ENCODE results near the gene APOD. TPM values are rescaled to one million over a fixed set of nuclear protein-coding genes. Genes with fewer than 3 reads are reported as not detected.
"Not testable (repeated sequence)": the region's sequence is repeated elsewhere in the genome, so short reads cannot be mapped to it uniquely, and the experiment has no call there.

The APOD gene
- total RNA-seq, 1 experiment from 2014 or later: 0.48 TPM

DNA sequence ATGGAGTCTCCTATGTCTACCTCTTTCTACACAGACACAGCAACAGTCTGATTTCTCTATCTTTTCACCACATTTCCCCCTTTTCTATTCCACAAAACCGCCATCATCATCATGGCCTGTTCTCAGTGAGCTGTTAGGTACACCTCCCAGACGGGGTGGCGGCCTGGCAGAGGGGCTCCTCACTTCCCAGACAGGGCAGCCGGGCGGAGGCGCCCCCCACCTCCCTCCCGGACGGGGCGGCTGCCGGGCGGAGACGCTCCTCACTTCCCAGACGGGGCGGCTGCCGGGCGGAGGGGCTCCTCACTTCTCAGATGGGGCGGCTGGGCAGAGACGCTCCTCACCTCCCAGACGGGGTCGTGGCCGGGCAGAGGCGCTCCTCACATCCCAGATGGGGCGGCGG, 15.8 kb upstream of the APOD start:
- H3K9me3 ChIP-seq (ENCODE audit: insufficient read depth, low read depth); intact Hi-C loops (cut with micrococcal nuclease; ENCODE audit: unreplicated experiment); H3K36me3 ChIP-seq (ENCODE audit: low read depth); CTCF ChIA-PET; H2AFZ ChIP-seq; POLR2A ChIA-PET (ENCODE audit: unreplicated experiment); BruUV-seq (replicated peaks); H3K79me2 ChIP-seq (ENCODE audit: low read depth); DNase-seq; H3K4me3 ChIP-seq; H3K4me1 ChIP-seq (replicated peaks; ENCODE audit: insufficient read depth); H3K27ac ChIP-seq; H3K9me2 ChIP-seq (ENCODE audit: insufficient read depth); H3K4me2 ChIP-seq; H3F3A ChIP-seq (ENCODE audit: insufficient read depth, low read depth); H4K20me1 ChIP-seq (ENCODE audit: insufficient read depth): not testable (repeated sequence)
- peaks cover 10% of the 10 kb centered on the region; the same call in 1 of the 2 replicates for H3K27me3 ChIP-seq (ENCODE audit: insufficient read depth, low read depth)

GRCh38 chr3:195597848-195598247, 14.1 kb upstream of the APOD start:
- POLR2A ChIA-PET (ENCODE audit: unreplicated experiment): no interaction called here
- Histone ChIP-seq H3K27me3 (ENCODE audit: insufficient read depth, low read depth) (peaks cover 10% of the 10 kb centered on the region; the same call in 1 of the 2 replicates), H3K27ac (no peak overlapping the region), H3K9me3 (ENCODE audit: insufficient read depth, low read depth) (no peaks in the 10 kb centered on the region), H3K36me3 (ENCODE audit: low read depth) (no peaks in the 10 kb centered on the region), H3K9me2 (ENCODE audit: insufficient read depth) (no peaks in the 10 kb centered on the region), H3K79me2 (ENCODE audit: low read depth) (no peaks in the 10 kb centered on the region), H2AFZ (no peak overlapping the region), H3F3A (ENCODE audit: insufficient read depth, low read depth) (no peaks in the 10 kb centered on the region), H3K4me2 (no peak overlapping the region), H3K4me1 (replicated peaks; ENCODE audit: insufficient read depth) (no peaks in the 10 kb centered on the region), H4K20me1 (ENCODE audit: insufficient read depth) (no peaks in the 10 kb centered on the region), H3K4me3 (no peak overlapping the region)
- intact Hi-C loops (cut with micrococcal nuclease; ENCODE audit: unreplicated experiment): no loop called here
- BruUV-seq (replicated peaks): no TSS peak
- TF ChIP-seq CTCF (conservative IDR thresholded peaks at IDR 0.05) (no peak), EZH2 (IDR thresholded peaks at IDR 0.05; ENCODE audit: low read depth) (no peak)
- CTCF ChIA-PET: no interaction called here
- no peak for DNase-seq

DNA sequence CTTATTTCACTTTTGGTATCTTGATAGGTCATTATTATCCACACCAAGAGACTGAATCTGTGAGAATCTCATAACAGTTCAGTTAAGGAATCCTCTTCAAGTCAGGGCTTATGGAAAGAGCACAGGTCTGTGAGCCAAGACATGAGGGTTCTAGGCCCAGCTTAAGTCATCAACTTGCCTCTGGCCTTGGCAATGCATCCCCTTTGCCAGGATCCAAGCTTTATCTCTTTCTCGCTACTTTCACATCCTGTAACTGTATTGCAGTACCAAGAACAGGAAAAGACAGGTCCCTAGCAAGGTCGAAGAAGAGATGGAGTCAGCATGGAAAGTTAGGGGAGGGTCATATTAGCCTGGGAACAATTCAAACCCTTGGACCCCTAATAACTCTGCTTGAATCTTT, 13.5 kb upstream of the APOD start:
- BruUV-seq (replicated peaks): no TSS peak
- Histone ChIP-seq H2AFZ (no peak overlapping the region), H3K4me3 (no peak overlapping the region), H4K20me1 (ENCODE audit: insufficient read depth) (no peaks in the 10 kb centered on the region), H3K4me1 (replicated peaks; ENCODE audit: insufficient read depth) (no peaks in the 10 kb centered on the region), H3K27me3 (ENCODE audit: insufficient read depth, low read depth) (peaks cover 10% of the 10 kb centered on the region; the same call in 1 of the 2 replicates), H3K27ac (no peak overlapping the region), H3K4me2 (no peak overlapping the region), H3K9me3 (ENCODE audit: insufficient read depth, low read depth) (peaks cover 4% of the 10 kb centered on the region; the same call in 1 of the 2 replicates), H3F3A (ENCODE audit: insufficient read depth, low read depth) (no peaks in the 10 kb centered on the region), H3K9me2 (ENCODE audit: insufficient read depth) (no peaks in the 10 kb centered on the region), H3K36me3 (ENCODE audit: low read depth) (no peaks in the 10 kb centered on the region), H3K79me2 (ENCODE audit: low read depth) (no peaks in the 10 kb centered on the region)
- POLR2A ChIA-PET (ENCODE audit: unreplicated experiment): no interaction called here
- no peak for DNase-seq
- CTCF ChIA-PET: no interaction called here
- intact Hi-C loops (cut with micrococcal nuclease; ENCODE audit: unreplicated experiment): no loop called here
- TF ChIP-seq EZH2 (IDR thresholded peaks at IDR 0.05; ENCODE audit: low read depth) (no peak), CTCF (conservative IDR thresholded peaks at IDR 0.05) (no peak)

- ChIA-PET CTCF (no interaction called here), POLR2A (ENCODE audit: unreplicated experiment) (no interaction called here)
- Histone ChIP-seq H3F3A (ENCODE audit: insufficient read depth, low read depth) (no peaks in the 10 kb centered on the region), H3K4me3 (no peak overlapping the region), H3K79me2 (ENCODE audit: low read depth) (no peaks in the 10 kb centered on the region), H4K20me1 (ENCODE audit: insufficient read depth) (no peaks in the 10 kb centered on the region), H3K27me3 (ENCODE audit: insufficient read depth, low read depth) (peaks cover 10% of the 10 kb centered on the region; the same call in 1 of the 2 replicates), H3K9me2 (ENCODE audit: insufficient read depth) (no peaks in the 10 kb centered on the region), H2AFZ (no peak overlapping the region), H3K4me1 (replicated peaks; ENCODE audit: insufficient read depth) (no peaks in the 10 kb centered on the region), H3K9me3 (ENCODE audit: insufficient read depth, low read depth) (peaks cover 4% of the 10 kb centered on the region; the same call in 1 of the 2 replicates), H3K36me3 (ENCODE audit: low read depth) (no peaks in the 10 kb centered on the region), H3K27ac (no peak overlapping the region), H3K4me2 (no peak overlapping the region)
- no TSS peak for BruUV-seq (replicated peaks)
- intact Hi-C loops (cut with micrococcal nuclease; ENCODE audit: unreplicated experiment): no loop called here
- TF ChIP-seq CTCF (conservative IDR thresholded peaks at IDR 0.05): no peak
- no peak for TF ChIP-seq EZH2 (IDR thresholded peaks at IDR 0.05; ENCODE audit: low read depth)
- no peak for DNase-seq
Measured at GRCh38 chr3:195596765-195597171, 13.0 kb upstream of the APOD start.

Measured in PC-9 (cell line).